CD4-positive, alpha-beta memory T cell (primary cell): ENCODE data around the gene SYVN1. TPM values are rescaled to one million over a fixed set of nuclear protein-coding genes. Genes with fewer than 3 reads are reported as not detected.
A peak's percentile ranks its signal among the peaks of the same experiment; 100 is the strongest.

Experiments
- CTCF ChIA-PET: fragments of 350-600 bp; sonication (Branson Sonifier 250); formaldehyde crosslinking; loops from one replicate; lab custom pipeline; 2021; ENCODE audit warnings: inconsistent platforms; ENCODE audit not compliant: partially characterized antibody; lab: Charles Lee
- POLR2A ChIA-PET: fragments of 350-600 bp; sonication (Branson Sonifier 250); formaldehyde crosslinking; loops from one replicate; lab custom pipeline; 2021; ENCODE audit not compliant: partially characterized antibody; lab: Charles Lee
- DNase-seq, 5 donors: peaks; one replicate each; pipeline versions ENCODE4 v3.0.0 to v3.0.0-alpha.2; 2020 to 2022; ENCODE audit warnings: mixed read lengths in 1 of 5
- H3K27ac ChIP-seq: one replicate; pipeline ENCODE4 v1.7.0; 2013; ENCODE audit warnings: low read depth, low read length
- H3K27me3 ChIP-seq: 2 replicates; pipeline ENCODE4 v1.7.0; 2013; ENCODE audit warnings: mild to moderate bottlenecking, low read length, moderate library complexity; ENCODE audit not compliant: insufficient read depth
- H3K36me3 ChIP-seq: 2 replicates; pipeline ENCODE4 v1.7.0; 2013; ENCODE audit warnings: mild to moderate bottlenecking, low read length, moderate library complexity; ENCODE audit not compliant: insufficient read depth
- H3K4me1 ChIP-seq: 2 replicates; pipeline ENCODE4 v1.7.0; 2013; ENCODE audit warnings: mild to moderate bottlenecking, low read length, moderate library complexity; ENCODE audit not compliant: insufficient read depth
- H3K4me3 ChIP-seq, 2 donors: one replicate each; pipeline ENCODE4 v1.7.0; 2013; ENCODE audit warnings: low read length in 2 of 2, mild to moderate bottlenecking in 1 of 2
- H3K9me3 ChIP-seq, 2 donors: one replicate each; pipeline ENCODE4 v1.7.0; 2013; ENCODE audit warnings: low read length in 2 of 2, control low read depth in 1 of 2; ENCODE audit not compliant: control insufficient read depth in 1 of 2
- H3K27ac Mint-ChIP-seq, 7 donors: one replicate each; pipeline ENCODE4 v1.8.0; 2020 to 2021; ENCODE audit warnings: mixed read lengths in 7 of 7, mild to moderate bottlenecking in 6 of 7, inconsistent platforms in 3 of 7, moderate library complexity in 3 of 7
- H3K27me3 Mint-ChIP-seq, 2 donors: one replicate each; pipeline ENCODE4 v1.8.0; 2020 to 2021; ENCODE audit warnings: mixed read lengths in 2 of 2
- H3K36me3 Mint-ChIP-seq, 2 donors: one replicate each; pipeline ENCODE4 v1.8.0; 2020 to 2021; ENCODE audit warnings: mixed read lengths in 2 of 2, inconsistent platforms in 1 of 2, mild to moderate bottlenecking in 1 of 2
- H3K4me1 Mint-ChIP-seq, 4 donors: one replicate each; pipeline ENCODE4 v1.8.0; 2020 to 2021; ENCODE audit warnings: mixed read lengths in 4 of 4, mild to moderate bottlenecking in 1 of 4
- H3K4me3 Mint-ChIP-seq, 8 donors: one replicate each; pipeline ENCODE4 v1.8.0; 2020 to 2021; ENCODE audit warnings: mixed read lengths in 8 of 8, mild to moderate bottlenecking in 7 of 8, moderate library complexity in 6 of 8, inconsistent platforms in 3 of 8
- H3K9me3 Mint-ChIP-seq, 8 donors: one replicate each; pipeline ENCODE4 v1.8.0; 2020 to 2021; ENCODE audit warnings: mixed read lengths in 8 of 8, mild to moderate bottlenecking in 5 of 8, inconsistent platforms in 3 of 8, moderate library complexity in 1 of 8
- intact Hi-C: fragments of 100-400 bp; cut with micrococcal nuclease; formaldehyde crosslinking; loops from one replicate; pipeline ENCODE4 v1.15.1; 2023
- polyA plus RNA-seq, 2 donors: library from polyadenylated mRNA; unstranded; fragments of 300-500 nt; fragmentation: Illumina TruSeq; gene quantifications; one replicate each; pipeline ENCODE4 v1.2.3, GENCODE V29; 2021
- total RNA-seq, 2 experiments: library from RNA; stranded (reverse); gene quantifications; one replicate each; pipeline ENCODE4 v1.2.3, GENCODE V29; 2021

Gene SYVN1
- total and polyA plus RNA-seq, 4 experiments from 2014 or later = 2.8 to 76.5 (median 45.5) TPM

GRCh38 chr11:65109231-65110198 is 24.8 kb downstream of the SYVN1 start:
- no peaks in the 10 kb centered on the region for H3K27me3 Mint-ChIP-seq
- Histone ChIP-seq H3K27ac (peak overlapping the region; percentile 50), H3K4me3 (no peak overlapping the region), H3K36me3 (peaks cover 16% of the 10 kb centered on the region), H3K9me3 (no peaks in the 10 kb centered on the region), H3K4me1 (peaks cover 30% of the 10 kb centered on the region), H3K27me3 (no peaks in the 10 kb centered on the region)
- peak overlapping the region in 6 of 7 donors; percentile 72 to 95 (median 92) for H3K27ac Mint-ChIP-seq
- peaks cover 0 to 1% (median 0%) of the 10 kb centered on the region in 8 donors for H3K9me3 Mint-ChIP-seq
- peak overlapping the region in 1 of 8 donors; percentile 78 for H3K4me3 Mint-ChIP-seq
- intact Hi-C loops = loop anchor here (1.0 to 10.0 kb wide), 7 partner anchors 13 to 405 kb away; partner anchors contain the start of genes CAPN1, CDC42EP2, DPF2 and RASGRP2
- peaks cover 19 to 44% (median 30%) of the 10 kb centered on the region in 4 donors for H3K4me1 Mint-ChIP-seq
- DNase-seq = no peak
- peaks cover 19 to 32% of the 10 kb centered on the region in 2 donors for H3K36me3 Mint-ChIP-seq
- CTCF ChIA-PET = interaction anchor here (0.7 to 6.8 kb wide), 19 partner anchors 8 to 1187 kb away, joined by 3 to 70 read pairs (median 5); partner anchors contain the start of genes ARL2, CAPN1, FAU and MRPL49
- POLR2A ChIA-PET = interaction anchor here (0.7 to 15.5 kb wide), 13 partner anchors 7 to 365 kb away, joined by 3 to 320 read pairs (median 8); partner anchors contain the start of genes ARL2, CAPN1, FAU and MRPL49

GRCh38 chr11:65108469-65109123 is 25.7 kb downstream of the SYVN1 start:
- Histone ChIP-seq H3K9me3 (no peaks in the 10 kb centered on the region), H3K27ac (no peak overlapping the region), H3K4me3 (no peak overlapping the region), H3K36me3 (peaks cover 16% of the 10 kb centered on the region), H3K4me1 (peaks cover 27% of the 10 kb centered on the region), H3K27me3 (no peaks in the 10 kb centered on the region)
- H3K4me3 Mint-ChIP-seq = no peak overlapping the region
- no peak overlapping the region for H3K27ac Mint-ChIP-seq
- H3K36me3 Mint-ChIP-seq = peaks cover 20 to 36% of the 10 kb centered on the region in 2 donors
- DNase-seq = no peak
- H3K9me3 Mint-ChIP-seq = peaks cover 0 to 1% (median 0%) of the 10 kb centered on the region in 8 donors
- POLR2A ChIA-PET = interaction anchor here (0.7 to 15.5 kb wide), 4 partner anchors 8 to 26 kb away, joined by 5 to 320 read pairs (median 10); partner anchors contain the start of genes FAU, MRPL49, SYVN1 and VPS51
- H3K4me1 Mint-ChIP-seq = peaks cover 17 to 39% (median 26%) of the 10 kb centered on the region in 4 donors
- H3K27me3 Mint-ChIP-seq = no peaks in the 10 kb centered on the region
- CTCF ChIA-PET = interaction anchor here (0.7 to 6.8 kb wide), 6 partner anchors 10 to 420 kb away, joined by 3 to 70 read pairs (median 20); partner anchors contain the start of genes CAPN1, FAU, MRPL49 and SNX15
- intact Hi-C loops = no loop called here

GRCh38 chr11:65107751-65108468 is 26.4 kb downstream of the SYVN1 start:
- peaks cover 20 to 40% of the 10 kb centered on the region in 2 donors for H3K36me3 Mint-ChIP-seq
- H3K4me3 ChIP-seq = no peak overlapping the region
- no peaks in the 10 kb centered on the region for H3K27me3 Mint-ChIP-seq
- H3K27ac ChIP-seq = no peak overlapping the region
- no peaks in the 10 kb centered on the region for H3K9me3 Mint-ChIP-seq
- ChIA-PET CTCF (interaction anchor here (4.8 to 6.8 kb wide), 3 partner anchors 10 to 73 kb away, joined by 33 to 70 read pairs (median 55); partner anchors contain the start of genes CAPN1, FAU, MRPL49 and VPS51), POLR2A (interaction anchor here (1.8 to 15.5 kb wide), 3 partner anchors 9 to 13 kb away, joined by 7 to 320 read pairs (median 12); partner anchors contain the start of genes FAU, MRPL49, VPS51 and ZNHIT2)
- peaks cover 16% of the 10 kb centered on the region for H3K36me3 ChIP-seq
- peaks cover 13 to 35% (median 28%) of the 10 kb centered on the region in 4 donors for H3K4me1 Mint-ChIP-seq
- H3K4me3 Mint-ChIP-seq = no peak overlapping the region
- DNase-seq = no peak
- no peaks in the 10 kb centered on the region for H3K27me3 ChIP-seq
- no peaks in the 10 kb centered on the region for H3K9me3 ChIP-seq
- no peak overlapping the region for H3K27ac Mint-ChIP-seq
- intact Hi-C loops = no loop called here
- peaks cover 20% of the 10 kb centered on the region for H3K4me1 ChIP-seq

GRCh38 chr11:65107078-65107477 is 27.2 kb downstream of the SYVN1 start:
- POLR2A ChIA-PET = interaction anchor here (2.0 to 15.5 kb wide), 2 partner anchors 10 to 14 kb away, joined by 7 to 320 read pairs; partner anchors contain the start of genes FAU, MRPL49 and VPS51
- intact Hi-C loops = no loop called here

GRCh38 chr11:65104628-65105027 is 29.7 kb downstream of the SYVN1 start:
- ChIA-PET POLR2A (interaction anchor here (17.5 kb wide), 1 partner anchor 10 kb away, joined by 320 read pairs; the partner anchor contains the start of genes FAU, MRPL49, TM7SF2 and ZNHIT2), CTCF (interaction anchor here (0.6 to 0.7 kb wide), 2 partner anchors 8 to 53 kb away, joined by 3 read pairs; no protein-coding TSS in a partner anchor)
- Mint-ChIP-seq H3K27me3 (no peaks in the 10 kb centered on the region), H3K9me3 (no peaks in the 10 kb centered on the region), H3K4me1 (peaks cover 5 to 13% (median 10%) of the 10 kb centered on the region in 4 donors), H3K27ac (peak overlapping the region in 2 of 7 donors; percentile 20 to 41), H3K4me3 (no peak overlapping the region), H3K36me3 (peaks cover 16 to 39% of the 10 kb centered on the region in 2 donors)
- Histone ChIP-seq H3K4me1 (no peaks in the 10 kb centered on the region), H3K9me3 (no peaks in the 10 kb centered on the region), H3K27ac (no peak overlapping the region), H3K27me3 (no peaks in the 10 kb centered on the region), H3K36me3 (peaks cover 11% of the 10 kb centered on the region), H3K4me3 (no peak overlapping the region)
- no peak for DNase-seq
- intact Hi-C loops = no loop called here

More at GRCh38 chr11:65107078-65107477, 27.2 kb downstream of the SYVN1 start:
- CTCF ChIA-PET = no interaction called here
- no peaks in the 10 kb centered on the region for H3K27me3 Mint-ChIP-seq
- no peak overlapping the region for H3K4me3 Mint-ChIP-seq
- H3K9me3 ChIP-seq = no peaks in the 10 kb centered on the region
- no peak overlapping the region for H3K27ac ChIP-seq
- peaks cover 20 to 43% of the 10 kb centered on the region in 2 donors for H3K36me3 Mint-ChIP-seq
- H3K4me1 Mint-ChIP-seq = peaks cover 13 to 32% (median 26%) of the 10 kb centered on the region in 4 donors
- no peaks in the 10 kb centered on the region for H3K27me3 ChIP-seq
- H3K27ac Mint-ChIP-seq = peak overlapping the region in 1 of 7 donors; percentile 32
- no peak for DNase-seq
- H3K4me1 ChIP-seq = peaks cover 17% of the 10 kb centered on the region
- H3K36me3 ChIP-seq = peaks cover 16% of the 10 kb centered on the region
- no peak overlapping the region for H3K4me3 ChIP-seq
- no peaks in the 10 kb centered on the region for H3K9me3 Mint-ChIP-seq

- intact Hi-C loops = no loop called here
- H3K27ac Mint-ChIP-seq = peak overlapping the region in 2 of 7 donors; percentile 17 to 23
- DNase-seq = no peak
- ChIA-PET POLR2A (interaction anchor here (1.3 to 17.5 kb wide), 2 partner anchors 12 to 89 kb away, joined by 4 to 320 read pairs; partner anchors contain the start of genes ARL2, FAU, MRPL49 and TM7SF2), CTCF (interaction anchor here (1.0 to 2.3 kb wide), 4 partner anchors 8 to 211 kb away, joined by 3 to 5 read pairs (median 4); partner anchors contain the start of genes ARL2, CDC42EP2, TM7SF2 and ZNHIT2)
- Histone ChIP-seq H3K4me3 (no peak overlapping the region), H3K27me3 (no peaks in the 10 kb centered on the region), H3K4me1 (no peaks in the 10 kb centered on the region), H3K9me3 (no peaks in the 10 kb centered on the region), H3K36me3 (no peaks in the 10 kb centered on the region), H3K27ac (no peak overlapping the region)
- H3K4me1 Mint-ChIP-seq = peaks cover 9 to 17% (median 13%) of the 10 kb centered on the region in 4 donors
- no peak overlapping the region for H3K4me3 Mint-ChIP-seq
- H3K36me3 Mint-ChIP-seq = peaks cover 19 to 46% of the 10 kb centered on the region in 2 donors
- H3K27me3 Mint-ChIP-seq = no peaks in the 10 kb centered on the region
- no peaks in the 10 kb centered on the region for H3K9me3 Mint-ChIP-seq
Observed at GRCh38 chr11:65103476-65103875, 30.8 kb downstream of the SYVN1 start.
